HG03095 (cell line): ENCODE measurements around the gene EXD3.

Experiments
- ATAC-seq: cut with Tn5 transposase; IDR thresholded peaks from one replicate; pipeline ENCODE4 v1.9.1; 2021; ENCODE audit warnings: moderate library complexity; ENCODE audit not compliant: unreplicated experiment

Gene EXD3

DNA sequence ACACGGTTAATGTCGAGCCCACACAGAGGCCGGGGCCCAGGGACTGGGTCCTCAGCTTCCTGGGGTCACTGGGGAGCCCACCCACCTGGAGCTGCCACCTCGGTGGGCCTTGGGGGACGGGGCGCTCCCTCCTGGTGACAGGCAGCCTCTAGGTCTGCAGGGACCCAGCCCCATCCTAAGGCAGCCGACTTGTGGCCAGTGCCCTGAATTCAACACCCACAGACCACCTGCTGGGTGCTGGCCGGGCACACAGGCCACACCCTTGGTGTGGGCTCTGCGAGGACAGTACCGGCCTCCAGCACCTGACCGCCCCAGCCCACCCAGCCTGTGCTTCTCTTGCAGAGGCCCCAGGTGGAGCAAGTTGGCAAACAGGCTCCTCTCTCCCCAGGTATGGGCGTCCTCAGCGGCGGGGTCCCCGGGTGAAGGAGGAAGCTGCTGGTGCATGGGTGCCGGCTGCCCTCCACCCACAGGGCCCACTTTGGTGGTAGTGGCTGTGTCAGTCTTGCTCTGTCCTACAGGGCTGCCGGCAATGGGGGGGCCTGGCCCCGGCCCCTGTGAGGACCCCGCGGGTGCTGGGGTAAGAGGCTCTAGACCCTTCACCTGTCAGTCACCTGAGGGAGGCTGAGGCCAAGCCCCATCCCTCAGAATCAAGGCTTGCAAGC is 9.9 kb upstream of the EXD3 start:
- no peak for ATAC-seq

DNA sequence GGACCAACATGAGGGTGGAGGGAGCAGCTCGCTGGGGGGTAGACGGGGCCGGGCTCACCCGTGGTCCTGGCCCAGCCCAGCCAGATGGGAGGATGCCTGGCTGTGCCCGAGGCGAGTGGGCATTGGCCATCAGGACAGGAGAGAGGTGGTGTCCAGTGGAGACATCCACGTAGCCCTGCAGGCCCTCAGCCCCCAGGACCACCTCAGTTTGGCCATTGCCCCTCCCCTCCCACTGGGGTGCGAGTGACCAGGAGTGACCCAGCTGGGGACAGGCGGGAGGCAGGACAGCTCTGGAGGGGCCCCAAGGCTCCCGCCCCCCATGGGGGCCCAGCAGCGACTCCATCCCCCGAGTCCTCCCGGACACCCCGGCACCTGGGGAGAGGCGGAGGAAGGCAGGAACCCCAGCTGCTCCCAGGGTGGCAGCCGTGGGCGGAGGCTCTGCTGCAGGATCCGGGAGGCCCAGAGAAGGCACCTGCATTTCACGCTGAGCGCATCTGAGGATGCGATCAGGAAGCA is 8.5 kb upstream of the EXD3 start:
- no peak for ATAC-seq

DNA sequence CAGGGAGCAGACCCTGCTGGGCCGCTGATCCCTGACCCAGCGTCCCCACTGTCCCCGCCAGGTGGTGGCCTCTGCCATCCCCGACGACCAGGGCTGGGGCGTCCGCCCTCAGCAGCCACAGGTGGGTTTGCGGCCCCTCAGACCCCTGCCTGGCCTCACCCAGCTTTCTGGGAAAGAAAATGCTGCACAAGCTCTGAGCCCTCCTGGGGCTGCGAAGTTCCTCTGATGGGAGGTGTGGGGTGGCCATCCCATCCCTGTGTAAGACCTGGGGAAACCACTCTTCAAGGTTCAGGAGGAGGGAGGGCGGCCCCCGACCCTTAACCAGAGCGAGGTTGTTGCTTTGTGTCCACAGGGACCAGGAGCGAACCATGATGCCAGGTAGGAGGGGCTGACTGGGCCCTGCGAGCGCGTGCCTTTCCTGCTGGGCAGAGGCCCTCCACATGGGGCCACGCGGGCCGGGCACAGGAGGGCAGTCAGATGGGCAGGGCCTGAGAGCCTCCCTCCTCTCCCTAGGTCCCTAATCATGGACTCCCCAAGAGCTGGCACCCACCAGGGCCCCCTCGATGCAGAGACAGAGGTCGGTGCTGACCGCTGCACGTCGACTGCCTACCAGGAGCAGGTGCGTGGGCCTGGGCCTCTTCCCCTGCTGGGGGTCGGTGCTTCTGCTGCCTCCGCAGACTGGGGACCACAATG is 7.9 kb upstream of the EXD3 start:
- ATAC-seq, result no peak

DNA sequence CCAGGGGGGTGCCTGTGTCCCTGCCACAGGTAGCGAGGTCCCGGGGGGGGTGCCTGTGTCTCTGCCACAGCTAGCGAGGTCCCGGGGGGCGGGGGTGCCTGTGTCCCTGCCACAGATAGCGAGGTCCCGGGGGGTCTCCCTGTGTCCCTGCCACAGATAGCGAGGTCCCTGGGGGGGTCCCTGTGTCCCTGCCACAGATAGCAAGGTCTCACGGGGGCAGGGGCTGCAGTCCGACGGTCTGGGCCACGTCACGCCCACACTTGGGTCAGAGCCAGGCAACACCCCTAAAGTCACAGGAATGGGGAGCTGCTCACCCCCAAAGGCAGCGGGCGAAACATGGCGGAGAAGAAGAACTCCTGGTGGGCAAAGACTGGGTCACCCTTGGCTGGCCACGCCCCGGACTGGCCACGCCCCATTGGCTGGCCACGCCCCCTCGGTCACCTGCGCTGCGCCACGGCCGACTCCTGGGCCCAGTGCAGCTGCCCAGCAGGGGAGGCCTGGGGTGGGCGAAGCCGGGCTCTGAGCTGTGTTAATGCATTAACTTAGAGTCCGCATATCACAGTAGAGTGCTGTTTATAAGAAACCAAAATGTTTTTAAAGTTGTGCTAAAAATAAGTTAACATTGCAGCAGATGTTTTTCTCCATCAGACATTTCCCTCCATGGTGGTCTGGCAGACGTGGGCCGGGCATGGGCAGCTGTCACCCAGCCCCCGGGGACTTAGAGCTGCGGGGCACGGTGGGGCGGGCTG is 7.2 kb upstream of the EXD3 start:
- ATAC-seq, result no peak

DNA sequence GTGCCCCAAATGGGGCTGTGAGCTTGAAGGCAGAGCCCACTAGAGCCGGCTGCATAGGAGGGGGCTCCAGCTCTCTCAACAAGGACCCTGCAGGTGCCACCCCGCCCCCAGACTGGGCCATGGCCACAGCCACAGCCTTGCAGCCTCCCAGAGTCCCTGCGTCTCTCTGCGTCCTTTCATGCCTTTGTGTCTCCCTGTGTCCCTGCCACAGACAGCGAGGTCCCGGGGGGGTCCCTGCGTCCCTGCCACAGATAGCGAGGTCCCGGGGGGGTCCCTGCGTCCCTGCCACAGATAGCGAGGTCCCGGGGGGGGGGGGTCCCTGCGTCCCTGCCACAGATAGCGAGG is 6.6 kb upstream of the EXD3 start:
- ATAC-seq, result no peak

DNA sequence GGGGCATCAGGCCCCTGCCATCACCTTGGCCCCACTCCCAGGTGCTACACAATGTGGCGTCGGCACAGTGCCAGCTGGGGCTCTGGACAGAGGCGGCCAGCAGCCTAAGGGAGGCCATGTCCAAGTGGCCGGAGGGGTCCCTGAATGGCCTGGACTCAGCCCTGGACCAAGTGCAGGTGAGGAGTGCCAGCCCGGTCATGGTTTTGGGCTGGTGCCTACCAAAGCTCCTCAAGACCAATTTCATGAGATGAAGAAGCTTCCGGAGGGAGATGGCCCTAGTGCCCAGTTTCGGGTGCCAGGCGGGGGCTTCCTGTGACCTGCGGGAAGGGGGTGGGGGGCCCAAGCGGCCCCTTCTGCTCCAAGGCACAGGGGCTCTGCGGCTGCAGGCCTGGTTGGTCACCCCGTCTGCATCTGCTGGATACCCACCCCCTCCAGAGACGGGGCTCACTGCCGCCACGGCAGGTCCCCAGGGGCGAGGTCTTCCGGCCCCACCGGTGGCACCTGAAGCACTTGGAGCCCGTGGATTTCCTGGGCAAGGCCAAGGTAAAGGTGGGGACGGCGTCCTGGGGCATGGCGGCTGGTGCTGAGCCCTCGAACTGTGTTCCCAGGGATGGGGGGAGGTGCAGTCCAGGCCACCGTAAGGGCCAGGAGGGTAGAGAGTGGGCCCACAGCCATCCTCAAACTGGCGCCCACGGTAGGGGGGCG is 6.0 kb upstream of the EXD3 start:
- ATAC-seq, result no peak

DNA sequence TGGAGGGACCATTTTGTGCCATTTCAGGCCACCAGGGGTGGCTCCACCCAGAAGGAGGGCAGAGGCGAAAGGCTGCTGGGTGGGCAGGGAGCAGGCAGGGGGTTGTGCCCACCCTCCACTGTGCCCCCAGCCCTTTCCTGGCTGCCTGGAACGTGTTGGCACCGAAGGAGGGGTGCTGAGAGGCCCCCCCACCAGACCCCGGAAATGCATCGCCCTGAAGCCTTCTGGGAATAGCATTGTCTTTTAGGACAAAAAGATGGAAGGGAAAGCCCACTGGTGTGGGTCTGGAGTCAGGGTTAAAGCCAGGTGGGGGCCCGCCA is 5.3 kb upstream of the EXD3 start:
- ATAC-seq, result no peak

DNA sequence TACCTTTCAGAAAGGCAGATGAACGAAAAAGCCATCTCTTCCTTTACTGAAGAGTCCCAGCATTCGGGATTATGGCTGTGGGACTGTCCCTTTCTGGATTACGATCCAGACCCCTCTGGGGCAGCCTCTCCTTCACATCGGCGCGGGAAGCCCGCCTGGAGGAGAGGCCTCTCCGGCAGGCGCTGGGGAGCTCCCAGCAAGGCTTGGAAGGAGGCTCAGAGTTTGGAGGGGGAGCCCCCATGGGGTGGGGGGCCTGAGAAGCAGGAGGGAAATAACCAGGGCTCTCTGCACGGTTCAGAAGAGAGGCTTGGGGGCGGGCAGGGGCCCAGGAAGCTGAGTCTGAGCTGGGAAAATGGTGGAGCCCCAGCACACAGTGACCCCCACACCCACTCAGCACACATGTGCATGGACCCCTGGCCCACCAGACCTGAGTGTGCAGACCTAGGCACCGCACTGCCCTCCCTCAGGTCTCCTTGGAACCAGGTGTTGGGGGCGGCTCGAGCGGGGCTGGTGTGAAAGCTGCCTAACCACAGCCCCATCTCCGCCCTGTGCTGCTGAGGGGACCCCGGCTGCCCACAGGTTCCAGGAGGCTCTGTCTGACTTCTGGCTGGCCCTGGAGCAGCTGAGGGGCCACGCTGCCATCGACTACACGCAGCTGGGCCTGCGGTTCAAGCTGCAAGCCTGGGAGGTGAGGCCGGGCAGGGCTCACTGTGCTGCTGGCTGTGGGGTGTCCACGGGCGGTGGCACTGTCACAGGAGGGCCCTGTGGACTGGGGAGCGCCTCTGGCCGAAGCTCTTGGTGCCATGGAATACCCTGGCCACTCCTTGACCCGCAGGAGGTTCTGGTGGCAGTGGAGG is 4.7 kb upstream of the EXD3 start:
- no peak for ATAC-seq

DNA sequence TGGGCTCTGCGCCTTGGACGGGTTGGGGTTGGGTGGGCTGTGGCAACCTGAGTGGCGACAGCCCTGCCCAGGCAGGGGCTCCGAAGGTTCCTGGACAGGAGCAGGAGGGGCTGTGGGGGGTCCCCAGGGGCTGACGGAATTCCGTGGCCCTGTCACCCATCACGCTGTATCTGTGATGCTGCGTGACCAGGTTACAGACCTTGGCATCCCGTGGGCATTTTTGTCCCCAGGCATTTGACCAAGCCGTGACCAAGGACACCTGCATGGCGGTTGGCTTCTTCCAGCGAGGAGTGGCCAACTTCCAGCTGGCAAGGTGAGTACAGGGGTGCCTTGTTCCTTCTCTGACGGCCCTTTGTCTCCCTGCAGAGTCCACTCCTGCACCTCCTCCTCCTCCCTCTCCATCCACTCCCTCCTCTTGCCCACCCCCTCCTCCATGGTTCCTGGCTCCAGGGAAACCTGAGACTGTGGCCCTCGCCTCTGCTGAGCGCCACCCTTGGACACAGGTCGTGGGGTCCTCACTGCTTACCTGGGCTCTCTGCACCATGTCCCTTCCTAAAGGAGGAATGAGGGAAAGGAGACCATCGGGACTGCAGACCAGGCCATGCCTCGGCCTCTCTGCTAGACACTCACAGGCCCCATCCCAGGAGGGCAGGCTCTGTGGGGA is 3.2 kb upstream of the EXD3 start:
- no peak for ATAC-seq

DNA sequence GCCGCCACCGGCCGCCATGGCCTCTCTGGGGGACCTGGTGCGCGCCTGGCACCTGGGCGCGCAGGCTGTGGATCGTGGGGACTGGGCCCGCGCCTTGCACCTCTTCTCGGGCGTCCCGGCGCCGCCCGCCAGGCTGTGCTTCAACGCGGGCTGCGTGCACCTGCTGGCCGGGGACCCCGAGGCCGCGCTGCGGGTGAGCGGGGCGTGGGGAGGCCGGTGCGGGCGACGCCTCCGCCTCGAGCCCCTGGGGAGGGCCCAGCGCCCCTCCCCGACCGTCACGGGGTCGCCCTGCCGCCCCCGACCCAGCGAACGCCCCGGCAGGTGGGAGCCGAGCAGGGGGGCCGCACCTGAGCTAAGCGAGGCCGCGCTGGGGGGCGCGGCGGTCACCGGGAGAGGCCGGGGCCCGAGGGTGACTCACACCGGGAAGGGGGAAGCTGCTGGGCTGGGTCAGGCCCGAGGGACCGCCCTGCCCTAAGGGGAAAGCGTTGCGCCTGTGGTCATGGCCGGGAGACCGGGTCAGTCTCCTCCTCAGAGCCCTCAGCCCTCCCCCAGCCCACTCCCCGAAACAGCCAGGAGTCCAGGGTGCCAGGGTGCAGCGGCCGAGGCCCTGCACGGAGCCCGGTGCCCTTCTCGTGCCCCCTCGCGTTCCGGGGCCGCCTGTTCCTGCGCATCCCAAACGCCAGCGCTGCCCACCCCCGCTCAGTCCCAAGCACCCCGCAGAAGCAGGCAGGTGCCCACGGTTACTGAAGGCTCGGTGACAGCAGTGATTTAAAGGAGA is 741 bp upstream of the EXD3 start:
- ATAC-seq, result peak; percentile 20

DNA sequence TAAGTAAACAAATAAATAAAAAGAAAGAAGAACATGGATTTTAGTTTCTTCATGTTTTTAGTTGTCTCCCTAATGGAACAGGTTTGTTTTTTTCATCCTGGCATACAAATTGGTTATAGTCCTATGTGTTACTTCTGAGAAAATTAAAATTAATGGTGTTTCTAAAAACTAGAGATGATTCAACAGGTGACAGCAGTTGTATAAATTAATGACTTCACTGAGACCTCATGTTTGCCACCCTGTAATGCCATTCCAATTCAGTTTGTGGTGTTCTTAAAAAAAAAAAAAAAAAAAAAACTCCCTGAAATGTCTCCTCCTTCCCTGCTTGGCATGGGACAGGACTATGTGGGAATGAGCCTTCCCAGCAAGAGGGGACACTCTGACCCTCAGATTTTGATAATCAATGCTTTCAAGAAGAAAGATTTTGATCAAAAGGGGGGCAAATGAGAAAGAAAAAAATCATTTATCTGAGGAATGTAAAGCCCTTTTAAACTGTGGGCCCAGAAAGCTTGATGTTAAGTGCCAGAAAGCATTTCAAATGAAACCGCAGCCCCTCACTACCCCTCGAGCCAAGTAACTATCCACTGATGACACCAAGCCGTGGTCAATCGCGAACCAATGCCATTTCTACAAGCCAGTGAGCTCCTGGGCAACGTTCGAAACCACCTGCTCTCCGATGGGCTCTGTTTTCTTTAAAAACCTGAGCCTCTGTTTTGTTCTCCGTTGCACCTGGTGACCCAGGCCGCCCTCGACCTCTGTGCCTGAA is 941 bp downstream of the EXD3 start:
- no peak for ATAC-seq

DNA sequence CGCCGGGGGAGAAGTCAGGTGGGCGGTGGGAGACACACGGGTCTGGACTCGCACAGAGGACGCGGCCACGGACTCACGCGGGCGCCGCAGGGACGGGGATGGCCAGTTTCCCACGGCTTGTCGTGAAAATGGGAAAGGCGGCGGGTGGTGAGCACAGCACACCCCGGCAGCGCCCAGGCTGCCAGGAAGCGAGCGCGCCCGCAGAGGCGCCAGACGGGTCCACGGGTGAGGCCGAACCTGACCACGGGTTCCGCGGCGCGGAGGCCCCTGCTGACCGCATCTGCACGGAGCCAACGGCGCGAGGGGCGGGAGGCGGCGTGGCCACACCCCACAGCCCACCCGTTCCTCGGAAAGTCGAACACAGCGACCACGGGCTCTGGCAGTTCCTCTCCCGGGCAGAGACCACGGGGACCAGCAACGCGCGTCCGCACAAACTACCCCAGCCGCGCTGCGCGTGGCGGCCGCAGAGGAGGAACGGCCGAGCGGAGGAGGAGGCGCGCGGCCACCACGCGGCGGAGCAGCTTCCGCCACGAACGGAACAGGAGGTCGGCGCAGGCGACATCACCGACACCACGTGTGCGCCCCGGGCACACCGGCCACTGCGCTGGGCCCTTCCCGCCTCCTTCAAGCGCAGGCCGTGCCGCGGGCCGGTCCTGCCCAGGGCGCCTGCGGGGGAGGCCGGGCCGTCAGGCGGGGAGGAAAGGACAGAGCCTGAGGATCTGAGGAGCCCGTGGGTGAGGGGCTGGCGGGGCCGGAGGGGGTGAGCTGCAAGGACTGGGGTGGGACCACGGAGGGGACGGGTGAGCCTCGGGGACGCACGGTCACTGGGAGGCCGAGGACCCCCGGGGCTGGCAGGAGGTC is 5.6 kb downstream of the EXD3 start:
- ATAC-seq, result no peak

DNA sequence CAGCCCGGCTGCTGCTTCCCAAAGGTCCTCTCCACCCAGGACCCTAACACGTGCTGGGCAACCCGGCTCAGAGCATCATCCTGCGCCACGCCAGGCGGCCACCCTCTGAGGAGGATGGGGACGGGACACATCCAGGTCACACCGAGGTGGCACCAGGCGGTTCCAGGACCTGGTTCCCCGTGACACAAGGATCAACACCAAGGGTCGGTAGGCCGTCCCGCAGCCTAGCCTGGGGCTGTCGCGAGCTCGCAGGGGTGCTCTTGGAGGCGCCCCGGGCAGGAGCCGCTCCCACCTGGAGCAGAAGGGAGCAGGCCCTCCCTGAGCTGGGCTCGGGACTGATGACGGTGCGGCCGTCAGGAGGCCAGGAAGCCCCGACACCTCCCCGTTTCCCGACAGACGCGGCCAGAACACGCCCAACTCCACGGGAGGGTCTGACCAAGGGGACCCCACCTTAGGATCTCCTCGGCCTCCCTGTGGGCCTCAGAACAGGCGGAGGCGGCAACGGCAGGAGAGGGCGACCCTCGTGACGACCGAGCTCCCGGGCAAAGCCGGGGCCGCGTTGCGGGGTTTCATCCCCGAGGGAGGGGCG is 6.3 kb downstream of the EXD3 start:
- no peak for ATAC-seq

DNA sequence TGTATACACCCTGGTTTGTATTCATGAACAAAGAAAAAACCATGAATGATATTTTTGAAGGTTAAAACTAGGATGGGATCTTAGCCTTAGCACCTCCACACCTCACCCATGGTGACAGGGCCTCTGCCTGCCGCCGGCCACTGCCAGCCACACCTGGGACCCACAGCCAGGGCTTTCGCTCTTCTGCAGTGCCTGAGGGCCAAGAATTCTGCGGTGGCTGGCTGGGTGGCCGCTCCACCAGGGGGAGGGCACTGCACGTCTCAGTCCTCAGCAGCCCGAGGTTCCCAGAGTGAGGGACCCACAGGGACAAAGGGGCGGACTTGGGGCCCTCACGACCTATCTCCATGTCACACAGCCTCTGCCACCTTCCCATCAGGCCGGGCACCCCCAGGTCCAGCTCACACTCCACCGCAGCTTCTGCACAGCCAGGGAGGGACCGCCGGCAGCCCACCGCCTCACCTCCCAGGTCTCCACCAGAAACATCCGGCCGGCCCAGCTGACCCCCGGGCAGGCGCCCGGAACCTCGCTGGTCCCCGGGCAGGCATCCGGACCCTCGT is 6.9 kb downstream of the EXD3 start:
- no peak for ATAC-seq

DNA sequence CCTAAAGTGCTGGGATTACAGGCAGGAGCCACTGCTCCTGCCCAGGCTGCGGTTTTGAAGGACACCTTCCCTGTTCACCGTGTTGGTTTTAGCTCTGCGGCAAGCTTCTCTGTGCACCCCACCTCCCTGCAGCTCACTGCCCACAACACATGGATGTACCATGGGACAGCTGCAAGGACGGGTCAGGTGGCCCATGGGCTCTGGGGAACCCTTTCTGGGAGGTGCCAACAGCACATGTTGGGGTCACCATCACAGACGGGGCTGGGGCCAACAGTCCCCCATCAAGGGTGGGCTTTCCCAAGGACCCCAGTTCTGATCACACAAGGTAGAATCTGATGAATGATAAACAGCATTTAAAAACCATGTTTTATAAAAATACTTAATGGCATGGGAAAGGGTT is 7.5 kb downstream of the EXD3 start:
- ATAC-seq, result no peak

DNA sequence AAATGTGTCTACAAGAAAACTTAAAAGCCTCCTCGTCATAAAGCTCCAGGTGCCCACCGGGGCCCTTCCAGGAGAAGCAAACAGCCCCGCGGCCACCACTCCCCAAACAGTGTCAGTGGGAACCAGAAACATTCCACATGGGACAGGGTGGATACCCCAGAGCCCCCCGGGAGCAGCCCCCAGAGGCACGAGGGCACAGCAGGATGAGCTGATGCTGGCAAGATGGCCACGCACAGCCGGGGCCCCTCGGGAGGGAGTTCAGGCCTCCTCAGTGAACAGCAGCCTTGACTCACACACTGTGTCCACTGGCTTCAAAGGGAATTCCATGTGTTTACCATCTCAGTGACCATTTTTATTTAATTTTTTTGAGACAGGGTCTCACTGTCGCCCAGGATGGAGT is 10.5 kb downstream of the EXD3 start:
- ATAC-seq, result no peak
